ENCODE results near the gene RNF213.
"Not testable (repeated sequence)": the region's sequence is repeated elsewhere in the genome, so short reads cannot be mapped to it uniquely, and the experiment has no call there.

The RNF213 gene

DNA sequence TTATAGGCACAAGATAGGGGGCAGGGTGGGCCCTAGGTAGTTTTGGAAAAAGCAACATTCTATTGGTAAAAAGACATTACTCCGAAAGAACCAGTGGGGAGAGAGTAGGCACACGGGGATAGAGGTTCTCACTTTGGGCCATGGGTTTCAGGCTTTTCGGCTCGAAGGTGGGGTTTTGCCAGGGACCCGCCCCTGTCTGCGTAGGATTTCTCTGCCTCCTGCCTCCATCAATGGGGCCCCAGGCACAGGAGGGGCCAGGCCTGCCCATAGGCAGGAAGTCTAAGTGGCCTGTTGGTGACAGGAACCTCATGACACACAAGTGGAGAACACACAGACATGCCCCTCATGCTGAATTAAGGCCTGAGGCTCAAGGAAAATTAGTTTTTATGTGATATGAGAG is 57.5 kb downstream of the RNF213 start:
- no peak for DNase-seq (ENCODE audit: low read depth in 1 of 2, low spot score in 1 of 2)
- in situ Hi-C loops (cut with HindIII; ENCODE audit: low pct_unique_long_range_greater_than_20kb, low sequenced_read_pairs), result no loop called here
- TF ChIP-seq JUND (IDR thresholded peaks at IDR 0.05; ENCODE audit: low read depth), result no peak

DNA sequence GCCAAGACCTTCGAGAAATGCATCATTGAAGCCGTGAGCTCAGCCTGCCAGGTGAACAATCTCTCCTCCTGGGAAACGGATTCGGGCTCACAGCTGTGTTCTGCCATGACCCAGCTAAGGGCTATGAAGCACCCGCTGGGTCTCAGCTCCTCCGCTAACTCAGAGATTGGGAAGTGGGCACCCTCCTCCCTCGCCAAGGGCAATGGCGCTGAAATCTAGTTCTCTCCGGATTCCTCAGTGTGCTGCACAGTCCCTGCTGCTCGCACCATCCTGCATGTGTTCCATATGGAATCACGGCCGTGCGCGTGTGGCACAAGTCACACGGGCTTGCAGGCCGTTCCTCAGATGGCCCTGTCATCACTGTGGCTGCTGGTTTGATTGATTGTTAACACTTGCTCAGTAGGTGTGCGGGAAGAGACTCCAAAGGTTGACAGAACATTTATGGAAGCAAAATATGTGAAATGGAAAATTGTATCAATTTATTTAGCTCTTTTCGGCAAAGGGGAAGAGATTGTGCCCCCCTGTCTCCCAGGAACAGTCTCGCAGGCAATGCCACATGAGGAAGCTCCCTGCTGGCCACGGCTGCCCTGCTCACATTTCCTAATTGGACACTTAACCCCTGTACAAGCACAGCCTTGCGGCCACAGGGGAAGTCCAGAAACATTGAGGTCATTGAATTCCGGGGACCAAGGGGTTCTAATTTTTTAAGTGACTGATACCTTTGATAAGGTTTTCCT is 58.8 kb downstream of the RNF213 start:
- no peak for TF ChIP-seq JUND (IDR thresholded peaks at IDR 0.05; ENCODE audit: low read depth)
- in situ Hi-C loops (cut with HindIII; ENCODE audit: low pct_unique_long_range_greater_than_20kb, low sequenced_read_pairs), result no loop called here
- no peak for DNase-seq (ENCODE audit: low read depth in 1 of 2, low spot score in 1 of 2)

DNA sequence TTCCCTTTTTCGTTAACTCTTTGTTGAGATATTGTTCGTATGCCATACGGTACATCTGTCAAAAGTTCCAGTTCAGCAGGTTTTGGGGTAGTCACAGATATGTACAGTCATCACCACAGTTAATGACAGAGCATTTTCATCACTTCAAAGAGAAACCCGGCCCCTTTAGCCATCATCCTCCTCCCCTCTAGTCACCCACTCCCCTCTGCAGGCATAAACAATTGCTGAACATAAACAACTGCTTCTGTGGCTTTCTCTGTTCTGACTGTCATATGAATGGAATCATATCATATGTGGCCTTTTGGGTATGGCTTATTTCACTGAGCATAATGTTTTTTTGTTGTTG is 59.3 kb downstream of the RNF213 start:
- in situ Hi-C loops (cut with HindIII; ENCODE audit: low pct_unique_long_range_greater_than_20kb, low sequenced_read_pairs), result no loop called here
- TF ChIP-seq JUND (IDR thresholded peaks at IDR 0.05; ENCODE audit: low read depth), result no peak
- DNase-seq (ENCODE audit: low read depth in 1 of 2, low spot score in 1 of 2), result no peak

DNA sequence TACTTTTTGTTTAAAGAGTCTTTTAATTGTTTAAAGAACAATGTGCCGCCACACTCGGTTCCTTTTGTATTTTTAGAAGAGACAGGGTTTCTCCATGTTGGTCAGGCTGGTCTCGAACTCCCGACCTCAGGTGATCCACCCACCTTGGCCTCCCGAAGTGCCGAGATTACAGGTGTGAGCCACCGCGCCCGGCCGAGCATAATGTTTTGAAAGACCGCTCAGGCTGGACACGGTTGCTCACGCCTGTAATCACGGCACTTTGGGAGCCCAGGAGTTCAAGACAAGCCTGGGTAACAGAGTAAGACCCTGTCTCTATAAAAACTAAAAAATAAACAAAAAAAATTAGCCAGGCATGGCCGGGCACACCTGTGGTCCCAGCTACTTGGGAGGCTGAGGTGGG is 59.8 kb downstream of the RNF213 start:
- DNase-seq (ENCODE audit: low read depth in 1 of 2, low spot score in 1 of 2), result no peak
- no peak for TF ChIP-seq JUND (IDR thresholded peaks at IDR 0.05; ENCODE audit: low read depth)
- in situ Hi-C loops (cut with HindIII; ENCODE audit: low pct_unique_long_range_greater_than_20kb, low sequenced_read_pairs), result no loop called here

DNA sequence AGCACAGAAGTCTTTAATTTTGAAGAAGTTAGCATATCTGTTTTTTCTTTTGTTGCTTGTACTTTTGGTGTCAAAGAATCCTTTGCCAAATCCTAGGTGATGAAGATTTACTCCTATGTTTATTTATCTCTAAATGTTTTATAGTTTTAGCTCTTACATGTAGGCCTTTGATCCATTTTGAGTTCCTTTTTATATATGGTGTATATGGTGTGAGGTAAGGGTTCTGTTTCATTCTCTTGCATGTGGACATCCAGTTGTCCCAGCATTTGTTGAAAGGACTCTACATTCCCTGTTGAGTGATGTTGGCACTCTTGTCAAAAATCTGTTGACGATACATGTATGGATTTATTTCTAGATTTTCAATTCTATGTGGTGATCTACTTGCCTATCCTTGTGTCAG is 62.2 kb downstream of the RNF213 start:
- no peak for TF ChIP-seq JUND (IDR thresholded peaks at IDR 0.05; ENCODE audit: low read depth)
- in situ Hi-C loops (cut with HindIII; ENCODE audit: low pct_unique_long_range_greater_than_20kb, low sequenced_read_pairs), result no loop called here
- DNase-seq (ENCODE audit: low read depth in 1 of 2, low spot score in 1 of 2), result no peak

DNA sequence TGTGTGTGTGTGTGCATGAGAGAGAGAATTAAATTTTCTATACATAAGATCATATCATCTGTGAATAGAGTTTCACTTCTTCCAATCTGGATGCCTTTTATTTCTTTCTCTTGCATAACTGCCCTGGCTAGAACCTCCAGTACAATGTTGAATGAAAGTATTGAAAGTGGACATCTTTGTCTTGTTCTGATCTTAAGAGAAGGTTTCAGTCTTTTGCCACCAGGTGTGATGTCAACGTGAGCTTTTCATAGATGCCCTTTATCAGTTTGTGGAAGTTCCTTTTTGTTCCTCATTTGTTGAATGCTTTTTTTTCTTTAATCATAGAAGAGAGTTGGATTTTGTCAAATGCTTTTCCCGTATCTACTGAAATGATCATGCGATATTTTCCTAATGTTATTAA is 63.3 kb downstream of the RNF213 start:
- in situ Hi-C loops (cut with HindIII; ENCODE audit: low pct_unique_long_range_greater_than_20kb, low sequenced_read_pairs), result no loop called here
- no peak for DNase-seq (ENCODE audit: low read depth in 1 of 2, low spot score in 1 of 2)
- no peak for TF ChIP-seq JUND (IDR thresholded peaks at IDR 0.05; ENCODE audit: low read depth)

DNA sequence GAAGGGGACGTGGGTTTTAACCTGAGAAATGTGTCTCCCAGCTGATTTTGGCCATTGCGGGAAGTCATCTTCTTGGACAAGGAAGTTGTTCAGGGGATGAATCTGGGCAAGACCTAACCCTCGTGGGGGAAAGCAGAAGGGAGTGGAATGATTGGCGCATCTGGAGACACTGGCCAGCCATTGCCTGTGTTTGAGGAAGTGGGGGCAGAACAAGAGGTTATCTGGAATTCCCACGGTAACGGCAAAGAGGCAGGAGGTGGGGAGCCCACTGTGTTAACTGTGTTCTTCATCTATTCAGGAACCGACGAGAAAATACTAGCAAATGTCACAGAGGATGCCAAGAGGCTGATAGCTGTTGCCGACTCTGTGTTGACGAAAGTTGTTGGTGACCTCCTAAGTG is 66.9 kb downstream of the RNF213 start:
- no peak for DNase-seq (ENCODE audit: low read depth in 1 of 2, low spot score in 1 of 2)
- TF ChIP-seq JUND (IDR thresholded peaks at IDR 0.05; ENCODE audit: low read depth), result no peak
- in situ Hi-C loops (cut with HindIII; ENCODE audit: low pct_unique_long_range_greater_than_20kb, low sequenced_read_pairs), result no loop called here

DNA sequence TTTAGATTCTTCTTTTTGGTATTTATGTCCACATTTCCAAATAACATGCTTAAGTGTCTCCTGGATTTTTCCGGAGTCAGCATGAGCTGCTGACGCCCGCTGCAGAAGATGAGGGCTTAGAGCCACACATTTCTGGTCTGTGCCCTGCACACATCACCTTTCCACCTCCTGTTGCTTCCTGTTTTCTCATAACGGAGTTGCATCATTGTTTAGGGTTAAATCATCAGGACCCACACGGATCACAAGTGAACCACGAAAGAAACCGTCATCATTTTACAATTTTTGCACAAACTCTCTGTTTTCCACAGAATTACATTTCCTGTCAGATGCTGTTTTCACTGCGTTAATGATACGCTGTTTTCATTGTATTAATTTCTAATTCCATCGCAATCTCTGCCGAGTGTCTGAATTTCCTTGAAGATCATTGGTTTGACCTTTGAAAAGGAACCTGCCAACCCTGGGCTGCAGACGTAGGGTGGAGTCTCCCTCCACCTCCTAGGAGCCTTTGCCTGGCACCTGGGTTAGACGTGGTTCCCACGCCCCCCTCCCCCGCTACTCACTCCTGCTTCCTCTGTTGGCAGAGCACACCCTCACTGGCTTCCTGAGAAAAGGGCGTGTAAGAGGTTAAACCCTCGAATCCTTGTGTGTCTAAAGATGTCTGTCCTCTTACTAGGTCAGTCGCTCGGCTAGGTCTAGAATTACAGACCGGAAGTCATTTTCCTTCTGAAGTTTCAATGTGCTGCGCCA is 68.2 kb downstream of the RNF213 start:
- no peak for TF ChIP-seq JUND (IDR thresholded peaks at IDR 0.05; ENCODE audit: low read depth)
- in situ Hi-C loops (cut with HindIII; ENCODE audit: low pct_unique_long_range_greater_than_20kb, low sequenced_read_pairs), result no loop called here
- DNase-seq (ENCODE audit: low read depth in 1 of 2, low spot score in 1 of 2), result no peak

DNA sequence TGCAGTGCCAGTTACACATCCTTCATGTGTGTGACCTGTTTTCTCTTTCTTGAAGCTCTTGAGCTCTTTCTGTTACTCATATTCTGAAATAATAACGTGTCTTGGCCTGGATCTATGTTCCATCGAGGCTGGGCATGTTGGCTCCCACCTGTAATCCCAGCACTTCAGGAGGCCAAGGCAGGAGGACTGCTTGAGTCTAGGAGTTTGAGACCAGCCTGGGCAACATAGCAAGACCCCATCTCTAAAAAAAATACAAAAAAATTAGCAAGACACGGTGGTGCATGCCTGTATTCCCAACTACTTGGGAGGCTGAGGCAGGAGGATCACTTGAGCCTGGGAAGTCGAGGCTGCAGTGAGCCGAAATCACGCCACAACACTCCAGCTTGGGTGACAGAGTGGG is 68.8 kb downstream of the RNF213 start:
- in situ Hi-C loops (cut with HindIII; ENCODE audit: low pct_unique_long_range_greater_than_20kb, low sequenced_read_pairs); DNase-seq (ENCODE audit: low read depth in 1 of 2, low spot score in 1 of 2): not testable (repeated sequence)

DNA sequence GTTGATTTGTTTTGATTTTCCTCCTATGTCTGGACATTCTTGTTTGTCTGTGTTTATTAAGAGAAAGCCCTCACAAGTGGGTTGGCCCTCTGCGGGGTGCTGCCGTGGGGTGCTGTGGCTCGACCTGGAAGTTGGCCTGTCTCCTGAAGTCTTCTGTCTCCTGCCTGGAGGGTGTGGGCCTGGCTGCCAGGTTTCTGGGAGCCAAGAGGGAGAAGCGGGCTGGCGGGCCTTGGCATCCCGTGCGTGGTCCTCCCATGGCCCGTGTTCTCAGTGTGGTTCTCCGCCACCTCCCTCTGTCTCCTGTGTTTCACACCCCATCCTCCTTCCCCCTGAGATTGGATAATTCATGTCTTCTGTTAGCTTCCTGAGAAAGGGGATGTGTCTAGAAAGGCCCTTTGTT is 69.6 kb downstream of the RNF213 start:
- TF ChIP-seq JUND (IDR thresholded peaks at IDR 0.05; ENCODE audit: low read depth), result no peak
- DNase-seq (ENCODE audit: low read depth in 1 of 2, low spot score in 1 of 2), result no peak
- in situ Hi-C loops (cut with HindIII; ENCODE audit: low pct_unique_long_range_greater_than_20kb, low sequenced_read_pairs), result no loop called here

DNA sequence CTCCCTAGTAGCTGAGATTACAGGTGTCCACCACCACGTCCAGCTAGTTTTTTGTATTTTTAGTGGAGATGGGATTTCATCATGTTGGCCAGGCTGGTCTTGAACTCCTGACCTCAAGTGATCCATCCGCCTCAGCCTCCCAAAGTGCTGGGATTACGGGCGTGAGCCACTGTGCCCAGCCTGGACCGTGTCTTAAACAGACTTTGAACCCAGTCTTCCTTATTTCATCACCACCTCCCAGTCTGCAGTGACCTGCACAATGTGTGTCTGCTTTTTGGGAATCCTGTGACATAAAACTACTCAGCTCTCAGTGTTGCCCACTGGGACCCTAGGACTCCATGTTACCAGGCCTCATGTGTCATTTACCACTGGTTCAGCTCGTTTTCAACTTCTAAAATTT is 70.3 kb downstream of the RNF213 start:
- DNase-seq (ENCODE audit: low read depth in 1 of 2, low spot score in 1 of 2); in situ Hi-C loops (cut with HindIII; ENCODE audit: low pct_unique_long_range_greater_than_20kb, low sequenced_read_pairs): not testable (repeated sequence)

DNA sequence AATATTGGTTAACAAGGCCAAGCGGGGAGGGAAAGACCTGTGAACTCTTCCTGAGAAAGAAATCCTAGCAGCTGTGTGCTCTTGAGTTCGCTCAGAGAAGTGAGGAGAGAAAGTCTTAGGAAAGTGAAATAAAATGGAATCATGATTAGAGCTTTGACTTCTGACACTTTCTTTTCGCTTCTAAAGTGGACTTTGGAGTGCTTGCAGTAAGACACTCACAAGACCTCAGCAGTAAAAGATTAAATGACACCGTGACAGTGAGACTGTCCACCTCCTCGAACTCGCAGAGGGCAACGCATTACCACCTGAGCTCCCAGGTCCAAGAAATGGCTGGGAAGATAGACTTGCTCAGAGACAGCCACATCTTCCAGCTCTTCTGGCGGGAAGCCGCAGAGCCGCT is 71.2 kb downstream of the RNF213 start:
- no peak for TF ChIP-seq JUND (IDR thresholded peaks at IDR 0.05; ENCODE audit: low read depth)
- DNase-seq (ENCODE audit: low read depth in 1 of 2, low spot score in 1 of 2), result no peak
- in situ Hi-C loops (cut with HindIII; ENCODE audit: low pct_unique_long_range_greater_than_20kb, low sequenced_read_pairs), result no loop called here

DNA sequence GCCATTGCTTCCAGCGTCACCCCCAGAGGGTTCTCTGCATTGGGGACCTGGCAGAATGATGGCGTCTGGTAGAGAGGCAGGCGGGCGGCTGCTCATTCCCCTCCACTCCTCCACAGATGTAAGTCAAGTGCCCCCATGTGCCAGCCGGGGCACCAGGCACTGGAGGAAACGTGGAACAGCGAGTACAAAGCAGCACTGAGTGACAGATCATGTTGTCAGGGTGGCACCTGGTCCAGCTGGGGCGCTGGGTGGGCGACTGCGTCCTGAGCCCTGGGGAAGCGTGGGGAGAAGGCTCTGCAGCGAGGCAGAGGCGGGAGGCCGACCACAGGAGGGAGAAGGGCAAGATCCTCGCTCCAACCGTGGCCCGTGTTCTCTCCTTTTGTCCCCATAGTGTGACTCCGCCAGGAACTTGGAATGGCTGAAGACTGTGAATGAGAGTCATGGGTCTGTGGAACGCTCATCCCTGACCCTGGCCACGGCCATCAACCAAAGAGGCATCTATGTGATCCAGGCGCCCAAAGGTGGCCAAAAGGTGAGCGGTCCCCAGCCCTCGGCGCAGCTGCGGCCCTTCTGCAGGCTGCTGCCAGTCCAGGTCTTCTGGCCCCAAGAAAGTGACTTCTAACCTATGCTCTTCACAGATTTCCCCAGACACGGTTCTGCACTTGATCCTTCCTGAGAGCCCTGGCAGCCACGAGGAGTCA is 76.7 kb downstream of the RNF213 start:
- no peak for DNase-seq (ENCODE audit: low read depth in 1 of 2, low spot score in 1 of 2)
- in situ Hi-C loops (cut with HindIII; ENCODE audit: low pct_unique_long_range_greater_than_20kb, low sequenced_read_pairs), result no loop called here
- no peak for TF ChIP-seq JUND (IDR thresholded peaks at IDR 0.05; ENCODE audit: low read depth)
